WTC11 (cell line): Measurements from ENCODE around the gene RNF148. TPM values are rescaled to one million over a fixed set of nuclear protein-coding genes. Genes with fewer than 3 reads are reported as not detected.

Source experiments
- ATAC-seq: fragments of 200-7000 bp; cut with Tn5 transposase; 2 replicates; pipeline ENCODE4 v1.10.0; 2021; ENCODE audit warnings: mild to moderate bottlenecking, moderate library complexity
- CTCF ChIA-PET: fragments of 300-600 bp; sonication (Branson Sonifier 250); formaldehyde crosslinking; loops from one replicate; lab custom pipeline; 2021; ENCODE audit warnings: antibody characterized with exemption; lab: Charles Lee
- POLR2A ChIA-PET: fragments of 350-600 bp; sonication (Branson Sonifier 250); formaldehyde crosslinking; loops from one replicate; lab custom pipeline; 2021; ENCODE audit warnings: antibody characterized with exemption; lab: Charles Lee
- DNase-seq: peaks from one replicate; pipeline ENCODE4 v3.0.0; 2021; ENCODE audit warnings: low spot score
- H3K27ac Mint-ChIP-seq: 2 replicates; pipeline ENCODE4 v1.8.0; 2021; ENCODE audit warnings: mixed read lengths
- H3K27me3 Mint-ChIP-seq: 2 replicates; pipeline ENCODE4 v1.8.0; 2021; ENCODE audit warnings: low read depth, mild to moderate bottlenecking, moderate library complexity, mixed read lengths
- H3K36me3 Mint-ChIP-seq: 2 replicates; pipeline ENCODE4 v1.8.0; 2021; ENCODE audit warnings: mixed read lengths
- H3K4me1 Mint-ChIP-seq: 2 replicates; pipeline ENCODE4 v1.8.0; 2022; ENCODE audit warnings: mixed read lengths
- H3K4me3 Mint-ChIP-seq: 2 replicates; pipeline ENCODE4 v1.8.0; 2021; ENCODE audit warnings: mild to moderate bottlenecking, moderate library complexity, mixed read lengths
- H3K9me3 Mint-ChIP-seq: 2 replicates; pipeline ENCODE4 v1.8.0; 2021; ENCODE audit warnings: mixed read lengths
- CDX4 ChIP-seq: fragments of 250-450 bp; sonication (Bioruptor Pico); IDR thresholded peaks from 2 replicates; pipeline ENCODE4 v1.9.0; 2021; ENCODE audit warnings: moderate library complexity, mild to moderate bottlenecking, inconsistent platforms, borderline replicate concordance
- E2F1 ChIP-seq: sonication (generic); formaldehyde crosslinking; IDR thresholded peaks from 2 replicates; pipeline ENCODE4 v1.8.0; 2022; ENCODE audit warnings: mild to moderate bottlenecking, missing genetic modification reagents
- E2F4 ChIP-seq: sonication (generic); formaldehyde crosslinking; IDR thresholded peaks from 2 replicates; pipeline ENCODE4 v1.8.1; 2022; ENCODE audit warnings: low read depth, mild to moderate bottlenecking, moderate library complexity, missing genetic modification reagents, borderline replicate concordance
- ELF4 ChIP-seq: sonication (generic); formaldehyde crosslinking; IDR thresholded peaks from 2 replicates; pipeline ENCODE4 v1.8.1; 2022; ENCODE audit warnings: low read depth, mild to moderate bottlenecking, moderate library complexity, missing genetic modification reagents
- ERG ChIP-seq: fragments of 250-450 bp; sonication (Bioruptor Pico); IDR thresholded peaks from 2 replicates; pipeline ENCODE4 v1.8.0; 2021; ENCODE audit warnings: mild to moderate bottlenecking
- FOXJ3 ChIP-seq: sonication (generic); formaldehyde crosslinking; IDR thresholded peaks from 2 replicates; pipeline ENCODE4 v1.9.0; 2021; ENCODE audit warnings: missing genetic modification reagents, mild to moderate bottlenecking, borderline replicate concordance
- FOXK1 ChIP-seq: sonication (generic); formaldehyde crosslinking; IDR thresholded peaks from 2 replicates; pipeline ENCODE4 v1.8.0; 2022; ENCODE audit warnings: mild to moderate bottlenecking, moderate library complexity, missing genetic modification reagents
- FOXP4 ChIP-seq: sonication (generic); formaldehyde crosslinking; IDR thresholded peaks from 2 replicates; pipeline ENCODE4 v1.8.0; 2022; ENCODE audit warnings: mild to moderate bottlenecking, missing genetic modification reagents
- GTF2I ChIP-seq: fragments of 250-450 bp; sonication (Bioruptor Pico); conservative IDR thresholded peaks from 2 replicates; pipeline ENCODE4 v1.4.0; 2021; ENCODE audit warnings: mild to moderate bottlenecking
- IRF2 ChIP-seq: sonication (generic); formaldehyde crosslinking; IDR thresholded peaks from 2 replicates; pipeline ENCODE4 v1.8.0; 2022; ENCODE audit warnings: low read depth, missing genetic modification reagents, borderline replicate concordance
- MXD4 ChIP-seq: fragments of 250-450 bp; sonication (Bioruptor Pico); IDR thresholded peaks from 2 replicates; pipeline ENCODE4 v1.8.0; 2021; ENCODE audit warnings: mild to moderate bottlenecking, moderate library complexity, borderline replicate concordance
- NFATC4 ChIP-seq: fragments of 250-450 bp; sonication (Bioruptor Pico); IDR thresholded peaks from 2 replicates; pipeline ENCODE4 v1.9.0; 2021; ENCODE audit warnings: mild to moderate bottlenecking
- NR3C1 ChIP-seq: sonication (generic); formaldehyde crosslinking; conservative IDR thresholded peaks from 2 replicates; pipeline ENCODE4 v1.8.1; 2023; ENCODE audit warnings: low read depth, mild to moderate bottlenecking, missing genetic modification reagents
- RELA ChIP-seq: sonication (generic); formaldehyde crosslinking; IDR thresholded peaks from 2 replicates; pipeline ENCODE4 v1.8.1; 2022; ENCODE audit warnings: missing genetic modification reagents, mild to moderate bottlenecking, borderline replicate concordance
- SMAD4 ChIP-seq: sonication (generic); formaldehyde crosslinking; IDR thresholded peaks from 2 replicates; pipeline ENCODE4 v1.8.0; 2022; ENCODE audit warnings: mild to moderate bottlenecking, missing genetic modification reagents
- STAT6 ChIP-seq: sonication (generic); formaldehyde crosslinking; conservative IDR thresholded peaks from 2 replicates; pipeline ENCODE4 v1.8.1; 2023; ENCODE audit warnings: mild to moderate bottlenecking, low read depth, missing genetic modification reagents, moderate library complexity
- USF2 ChIP-seq: sonication (generic); formaldehyde crosslinking; IDR thresholded peaks from 2 replicates; pipeline ENCODE4 v1.8.1; 2023; ENCODE audit warnings: mild to moderate bottlenecking, missing genetic modification reagents, moderate library complexity
- ZNF232 ChIP-seq: sonication (generic); formaldehyde crosslinking; IDR thresholded peaks from 2 replicates; pipeline ENCODE4 v1.8.0; 2022; ENCODE audit warnings: mild to moderate bottlenecking, missing genetic modification reagents
- ZNF317 ChIP-seq: sonication (generic); formaldehyde crosslinking; IDR thresholded peaks from 2 replicates; pipeline ENCODE4 v1.8.1; 2023; ENCODE audit warnings: low read depth, mild to moderate bottlenecking, moderate library complexity, missing genetic modification reagents, borderline replicate concordance
- ZNF396 ChIP-seq: fragments of 250-450 bp; sonication (Bioruptor Pico); IDR thresholded peaks from 2 replicates; pipeline ENCODE4 v1.8.0; 2021; ENCODE audit warnings: mild to moderate bottlenecking, moderate library complexity, borderline replicate concordance
- ZNF423 ChIP-seq: fragments of 250-450 bp; sonication (Bioruptor Pico); IDR thresholded peaks from 2 replicates; pipeline ENCODE4 v2.1.2; 2022; ENCODE audit warnings: mild to moderate bottlenecking, moderate library complexity
- ZNF512 ChIP-seq: sonication (generic); formaldehyde crosslinking; IDR thresholded peaks from 2 replicates; pipeline ENCODE4 v1.8.1; 2022; ENCODE audit warnings: missing genetic modification reagents, borderline replicate concordance
- total RNA-seq: library from RNA; stranded (reverse); gene quantifications from 3 replicates; pipeline ENCODE4 v1.2.3, GENCODE V29; 2021

RNF148 gene
- total RNA-seq, 1 experiment from 2014 or later = 0.17 TPM

- TF ChIP-seq E2F4 (CRISPR knock-in tag) = no peak
- no peak for TF ChIP-seq GTF2I (CRISPR knock-in tag)
- TF ChIP-seq IRF2 (CRISPR knock-in tag) = no peak
- no peak for TF ChIP-seq ELF4 (CRISPR knock-in tag)
- TF ChIP-seq FOXP4 = no peak
- TF ChIP-seq ZNF423 = no peak
- TF ChIP-seq FOXK1 (CRISPR knock-in tag) = no peak
- no peak for TF ChIP-seq ZNF317 (CRISPR knock-in tag)
- no peak for TF ChIP-seq ZNF396
- no peak for TF ChIP-seq CDX4 (CRISPR knock-in tag)
- TF ChIP-seq, all 79 proteins: peak for 0
These were observed 25.0 kb upstream of the RNF148 start (continued) for GRCh38 chr7:122727759-122728158.

- H3K9me3 Mint-ChIP-seq = 0 out of 2 replicates have a peak, but pooled peaks cover 8% of the 10 kb centered on the region
- no peak overlapping the region for H3K4me3 Mint-ChIP-seq
- DNase-seq (no peak), ATAC-seq (no peak)
- H3K4me1 Mint-ChIP-seq = peaks cover 17% of the 10 kb centered on the region
- no peaks in the 10 kb centered on the region for H3K27me3 Mint-ChIP-seq
- no peak for TF ChIP-seq ERG (CRISPR knock-in tag)
- TF ChIP-seq ZNF232 (CRISPR knock-in tag) = no peak
- no peak for TF ChIP-seq FOXJ3
- no peak for TF ChIP-seq ZNF512
- no peak for TF ChIP-seq RELA (CRISPR knock-in tag)
- no peak for TF ChIP-seq SMAD4 (CRISPR knock-in tag)
- TF ChIP-seq MXD4 (CRISPR knock-in tag) = no peak
- TF ChIP-seq NR3C1 = no peak
- TF ChIP-seq E2F1 (CRISPR knock-in tag) = no peak
- TF ChIP-seq USF2 (CRISPR knock-in tag) = no peak
- TF ChIP-seq STAT6 = no peak
- no peak for TF ChIP-seq NFATC4 (CRISPR knock-in tag)
- POLR2A ChIA-PET = no interaction called here
- H3K27ac Mint-ChIP-seq = no peak overlapping the region
- peaks cover 5% of the 10 kb centered on the region; the same call in 1 of the 2 replicates for H3K36me3 Mint-ChIP-seq
- CTCF ChIA-PET = no interaction called here
These were observed 24.6 kb upstream of the RNF148 start for GRCh38 chr7:122727354-122727753.
